OCI-LY3 (cell line): Measurements from ENCODE around the gene TPCN1.

Source experiments
- H2AFZ ChIP-seq: fragments of 200-600, 300-600 bp; shearing (Covaris generic); 2 replicates; pipeline ENCODE4 v1.6.0; 2014; ENCODE audit warnings: antibody characterized with exemption, low read depth, low read length
- H3K27ac ChIP-seq: fragments of 200-600, 300-600 bp; sonication (generic); 2 replicates; pipeline ENCODE4 v1.5.1; 2014; ENCODE audit warnings: mild to moderate bottlenecking, low read length, moderate library complexity, mixed read lengths
- H3K27me3 ChIP-seq: fragments of 200-600, 300-600 bp; sonication (generic); 2 replicates; pipeline ENCODE4 v1.6.1; 2014; ENCODE audit warnings: low read depth, low read length, mixed read lengths
- H3K36me3 ChIP-seq: fragments of 200-600, 300-600 bp; sonication (generic); replicated peaks from 2 replicates; pipeline ENCODE3; 2014; ENCODE audit warnings: low read depth, low read length, mixed read lengths
- H3K4me1 ChIP-seq: fragments of 300-600, 200-600 bp; sonication (generic); 2 replicates; pipeline ENCODE4 v1.6.1; 2014; ENCODE audit warnings: low read length, mixed read lengths
- H3K4me2 ChIP-seq: fragments of 200-600, 300-600 bp; sonication (generic); 2 replicates; pipeline ENCODE4 v1.6.1; 2014; ENCODE audit warnings: low read length, mixed read lengths
- H3K4me3 ChIP-seq: fragments of 300-600, 200-600 bp; sonication (generic); 2 replicates; pipeline ENCODE4 v1.5.1; 2014; ENCODE audit warnings: antibody characterized with exemption, mild to moderate bottlenecking, low read length, moderate library complexity
- H3K79me2 ChIP-seq: fragments of 300-600, 200-600 bp; shearing (Covaris generic); 2 replicates; pipeline ENCODE4 v1.6.1; 2014; ENCODE audit warnings: mild to moderate bottlenecking, low read length, mixed read lengths
- H3K9ac ChIP-seq: fragments of 300-600, 200-600 bp; shearing (Covaris generic); 2 replicates; pipeline ENCODE4 v1.6.0; 2014; ENCODE audit warnings: mild to moderate bottlenecking, low read length, moderate library complexity
- H3K9me3 ChIP-seq: fragments of 200-600, 300-600 bp; shearing (Covaris generic); 2 replicates; pipeline ENCODE4 v1.6.1; 2014; ENCODE audit warnings: low read length, mixed read lengths; ENCODE audit not compliant: insufficient read depth
- H4K20me1 ChIP-seq: fragments of 200-600, 300-600 bp; sonication (generic); 2 replicates; pipeline ENCODE4 v1.6.1; 2016; ENCODE audit warnings: low read length, mixed read lengths; ENCODE audit not compliant: insufficient read depth
- EZH2phosphoT487 ChIP-seq: fragments of 200-600 bp; shearing (Covaris generic); IDR thresholded peaks from 2 replicates; pipeline ENCODE4 v1.6.1; 2018; ENCODE audit warnings: antibody characterized with exemption, mixed run types, low read depth
- TF ChIP-seq, protein P1 (sequence below): fragments of 200-600, 300-600 bp; sonication (generic); IDR thresholded peaks from 2 replicates; pipeline ENCODE4 v1.5.1; 2014; ENCODE audit warnings: antibody characterized with exemption, low read length, low read depth

The TPCN1 gene

DNA sequence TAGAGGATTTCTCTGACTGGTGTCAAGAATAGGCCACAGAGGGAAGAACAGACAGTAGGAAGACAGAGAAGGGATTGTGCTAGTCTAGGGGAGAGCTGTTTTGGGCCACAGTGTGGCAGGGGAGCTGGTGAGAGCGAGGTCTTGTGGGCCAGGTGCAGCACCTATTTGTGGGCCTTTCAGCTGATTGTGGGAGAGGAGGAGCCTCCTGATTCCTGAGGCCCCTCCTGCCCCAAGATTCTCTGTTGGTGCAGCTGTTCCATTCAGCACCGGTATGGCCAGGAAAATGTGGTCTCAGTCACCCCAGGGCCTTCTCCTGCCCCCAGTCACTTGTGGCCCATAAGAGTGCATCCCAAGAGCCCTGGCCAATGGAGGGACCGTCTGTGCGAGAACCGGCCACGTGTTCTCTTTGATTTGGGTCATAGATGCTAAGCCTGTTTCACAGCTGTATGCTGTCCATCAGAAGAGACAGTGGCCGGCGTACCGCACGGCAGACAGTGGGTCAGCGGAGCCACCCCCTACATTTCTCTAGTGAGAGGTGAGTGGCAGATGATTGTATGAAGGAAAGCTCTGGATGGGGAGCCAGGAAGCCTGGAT is 27.7 kb downstream of the TPCN1 start:
- H2AFZ ChIP-seq, result no peak overlapping the region

DNA sequence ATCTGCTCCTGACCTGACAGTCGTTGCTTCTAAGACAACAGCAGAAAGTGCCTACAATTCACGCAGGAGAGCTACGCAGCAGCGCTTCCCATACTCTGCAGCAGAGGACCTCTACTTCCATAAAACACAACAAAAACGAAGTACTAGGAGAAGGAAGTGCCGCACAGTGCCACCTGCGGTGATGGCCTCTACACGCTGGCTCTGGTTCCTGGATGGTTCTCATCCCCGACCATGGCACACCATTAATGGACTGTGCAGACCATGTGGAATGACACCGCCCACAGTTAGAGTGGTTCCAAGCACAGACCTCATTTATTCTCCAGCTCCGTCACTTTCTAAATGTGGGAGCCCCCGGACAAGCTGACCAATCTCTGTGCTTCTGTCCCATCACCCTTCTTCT is 28.3 kb downstream of the TPCN1 start:
- Histone ChIP-seq H3K9me3 (no peaks in the 10 kb centered on the region), H3K4me1 (no peaks in the 10 kb centered on the region), H3K36me3 (peaks cover 28% of the 10 kb centered on the region), H3K27me3 (no peaks in the 10 kb centered on the region), H3K79me2 (no peaks in the 10 kb centered on the region), H4K20me1 (peaks cover 9% of the 10 kb centered on the region; the same call in 1 of the 2 replicates), H3K4me2 (no peak overlapping the region), H3K9ac (no peak overlapping the region), H2AFZ (no peak overlapping the region), H3K4me3 (no peak overlapping the region), H3K27ac (no peak overlapping the region)
- TF ChIP-seq, protein P1, sequence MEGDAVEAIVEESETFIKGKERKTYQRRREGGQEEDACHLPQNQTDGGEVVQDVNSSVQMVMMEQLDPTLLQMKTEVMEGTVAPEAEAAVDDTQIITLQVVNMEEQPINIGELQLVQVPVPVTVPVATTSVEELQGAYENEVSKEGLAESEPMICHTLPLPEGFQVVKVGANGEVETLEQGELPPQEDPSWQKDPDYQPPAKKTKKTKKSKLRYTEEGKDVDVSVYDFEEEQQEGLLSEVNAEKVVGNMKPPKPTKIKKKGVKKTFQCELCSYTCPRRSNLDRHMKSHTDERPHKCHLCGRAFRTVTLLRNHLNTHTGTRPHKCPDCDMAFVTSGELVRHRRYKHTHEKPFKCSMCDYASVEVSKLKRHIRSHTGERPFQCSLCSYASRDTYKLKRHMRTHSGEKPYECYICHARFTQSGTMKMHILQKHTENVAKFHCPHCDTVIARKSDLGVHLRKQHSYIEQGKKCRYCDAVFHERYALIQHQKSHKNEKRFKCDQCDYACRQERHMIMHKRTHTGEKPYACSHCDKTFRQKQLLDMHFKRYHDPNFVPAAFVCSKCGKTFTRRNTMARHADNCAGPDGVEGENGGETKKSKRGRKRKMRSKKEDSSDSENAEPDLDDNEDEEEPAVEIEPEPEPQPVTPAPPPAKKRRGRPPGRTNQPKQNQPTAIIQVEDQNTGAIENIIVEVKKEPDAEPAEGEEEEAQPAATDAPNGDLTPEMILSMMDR, result no peak
- TF ChIP-seq EZH2phosphoT487, result no peak

More for the DNA sequence above, 27.7 kb downstream of the TPCN1 start:
- Histone ChIP-seq H4K20me1 (peaks cover 9% of the 10 kb centered on the region; the same call in 1 of the 2 replicates), H3K9me3 (no peaks in the 10 kb centered on the region), H3K27me3 (no peaks in the 10 kb centered on the region), H3K36me3 (peaks cover 25% of the 10 kb centered on the region), H3K4me1 (no peaks in the 10 kb centered on the region), H3K27ac (no peak overlapping the region), H3K4me2 (no peak overlapping the region), H3K79me2 (no peaks in the 10 kb centered on the region), H3K4me3 (no peak overlapping the region), H3K9ac (no peak overlapping the region)
- no peak for TF ChIP-seq EZH2phosphoT487
- TF ChIP-seq, protein P1, result no peak

DNA sequence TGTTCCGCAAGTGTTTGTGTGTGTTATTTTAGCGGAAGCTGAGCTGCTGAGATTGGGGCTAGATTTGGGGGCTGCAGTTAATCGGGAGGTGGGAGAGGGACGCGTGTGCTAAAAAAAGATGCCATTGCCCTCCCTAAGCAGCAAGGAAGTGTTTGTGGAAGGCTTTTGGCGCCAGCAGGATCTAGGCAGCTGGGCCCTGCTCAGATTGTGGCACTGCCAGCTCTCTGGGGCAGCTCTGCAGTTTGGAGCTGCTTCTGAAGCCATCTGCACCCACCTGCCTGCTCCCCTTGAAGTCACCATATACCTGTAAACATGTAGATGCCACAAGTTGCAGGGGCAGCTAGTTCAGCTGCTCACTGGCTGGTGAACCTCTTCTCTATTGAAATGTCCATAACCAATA is 28.8 kb downstream of the TPCN1 start:
- H3K27ac ChIP-seq, result no peak overlapping the region
- H3K9me3 ChIP-seq, result no peaks in the 10 kb centered on the region
- peaks cover 9% of the 10 kb centered on the region; the same call in 1 of the 2 replicates for H4K20me1 ChIP-seq
- H3K79me2 ChIP-seq, result no peaks in the 10 kb centered on the region
- H3K4me2 ChIP-seq, result no peak overlapping the region
- H3K9ac ChIP-seq, result no peak overlapping the region
- H3K4me3 ChIP-seq, result no peak overlapping the region
- no peak overlapping the region for H2AFZ ChIP-seq
- H3K36me3 ChIP-seq, result peaks cover 28% of the 10 kb centered on the region
- no peaks in the 10 kb centered on the region for H3K4me1 ChIP-seq
- TF ChIP-seq EZH2phosphoT487, result no peak
- TF ChIP-seq, protein P1, result no peak
- no peaks in the 10 kb centered on the region for H3K27me3 ChIP-seq

DNA sequence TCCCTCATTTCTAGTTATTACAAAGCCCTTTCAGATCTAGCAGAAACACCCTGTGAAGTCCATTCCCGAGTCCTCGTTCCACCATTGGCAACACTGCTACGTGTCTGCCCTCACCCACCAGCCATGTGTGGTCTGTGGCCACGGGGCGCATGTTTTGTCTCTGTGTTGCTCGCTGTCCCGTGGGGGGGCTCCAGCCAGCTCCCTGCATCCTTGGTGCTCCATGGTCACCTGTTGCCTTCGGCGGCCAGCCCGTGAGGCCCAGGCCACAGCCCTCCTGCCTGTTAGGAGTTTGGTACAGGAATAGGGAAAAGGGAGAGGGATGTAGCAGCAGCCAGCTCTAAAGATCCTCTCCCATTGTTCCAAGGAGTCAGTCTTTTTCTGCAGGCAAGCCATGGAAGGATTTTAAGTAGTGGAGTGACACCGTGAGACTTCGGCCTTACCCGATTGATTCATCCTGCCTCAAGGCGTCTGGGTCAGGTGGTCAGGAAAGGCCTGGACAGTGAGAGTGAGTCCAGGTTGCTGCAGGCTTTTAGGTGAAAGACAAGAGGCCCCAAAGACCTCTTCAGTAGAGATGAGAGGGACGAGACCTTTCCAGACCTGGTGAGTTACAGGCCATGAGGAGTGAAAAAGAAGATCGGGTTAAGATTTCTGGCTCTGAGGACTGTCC is 30.3 kb downstream of the TPCN1 start:
- no peaks in the 10 kb centered on the region for H3K4me1 ChIP-seq
- no peak overlapping the region for H3K4me2 ChIP-seq
- no peak for TF ChIP-seq EZH2phosphoT487
- TF ChIP-seq, protein P1, result no peak
- no peak overlapping the region for H2AFZ ChIP-seq
- H3K4me3 ChIP-seq, result no peak overlapping the region
- no peaks in the 10 kb centered on the region for H3K27me3 ChIP-seq
- H3K36me3 ChIP-seq, result peaks cover 28% of the 10 kb centered on the region
- no peak overlapping the region for H3K27ac ChIP-seq
- H3K9ac ChIP-seq, result no peak overlapping the region
- no peaks in the 10 kb centered on the region for H3K79me2 ChIP-seq
- H4K20me1 ChIP-seq, result peaks cover 9% of the 10 kb centered on the region; the same call in 1 of the 2 replicates
- H3K9me3 ChIP-seq, result no peaks in the 10 kb centered on the region
